Dermis lymphatic vessel endothelial cell (primary cell): ENCODE data around the gene UBL7. TPM values are rescaled to one million over a fixed set of nuclear protein-coding genes. Genes with fewer than 3 reads are reported as not detected.

Source experiments
- total RNA-seq: library from RNA; depleted of rRNA; stranded (reverse); fragments of >200 nt; gene quantifications from 2 replicates; pipeline ENCODE4 v1.2.1, GENCODE V29; 2014

UBL7 gene
- total RNA-seq, result 24.7 and 29.8 TPM in 2 replicates

DNA sequence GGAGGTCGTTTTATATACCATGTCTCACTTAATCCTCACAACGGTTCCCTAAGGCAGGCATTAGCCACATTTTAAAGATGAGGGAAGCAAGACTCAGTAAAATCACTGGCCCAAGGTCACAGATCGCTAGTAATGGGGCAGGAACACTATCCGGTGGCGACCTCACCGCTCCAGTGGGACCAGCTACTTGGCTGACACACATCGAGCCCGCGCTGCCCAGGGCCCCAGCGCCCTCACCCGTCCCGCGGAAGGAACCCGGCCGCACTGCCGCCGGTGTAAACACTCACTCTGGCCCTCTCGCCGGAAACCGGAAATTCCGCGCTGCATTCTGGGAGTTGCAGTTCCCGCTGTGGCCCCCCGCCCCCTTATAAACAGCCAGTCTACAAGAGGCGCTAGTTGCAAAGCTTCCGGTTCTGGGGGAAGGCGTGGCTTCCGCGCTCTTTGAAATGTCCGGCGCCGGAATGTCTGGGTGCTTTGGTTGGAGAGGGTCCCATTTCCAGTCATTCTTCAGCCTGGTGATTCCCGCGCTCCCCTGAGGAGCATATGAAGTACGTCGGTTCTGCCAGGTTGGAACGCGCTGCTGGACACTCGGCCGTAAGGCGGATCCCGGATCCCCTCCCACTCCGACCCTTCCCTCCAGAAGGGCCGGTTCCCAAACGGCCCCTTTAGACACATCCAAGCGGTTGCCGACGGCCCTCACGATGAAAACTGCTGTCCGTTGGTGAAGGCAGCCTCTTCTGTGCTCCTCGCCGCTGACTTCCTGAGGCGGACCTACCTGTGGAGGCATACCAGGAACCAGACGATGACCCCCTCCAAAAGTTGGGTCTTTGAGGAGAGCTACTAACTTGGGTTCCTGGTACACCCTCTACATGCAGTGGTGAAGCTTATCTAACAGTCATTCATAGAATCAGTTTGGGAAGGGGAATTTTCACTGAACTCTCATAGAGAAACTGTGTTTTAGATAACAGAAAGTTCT, at the start of gene UBL7:
UBL7 (minus strand) TSS at position 290 of the 976 bp plus-strand sequence. CDS start 2,293 bp downstream, outside the sequence.

GRCh38 chr15:74433592-74434262, 27.2 kb downstream of the UBL7 start, which contains the start of gene SEMA7A:
SEMA7A (minus strand) TSS chr15:74433958; CDS start chr15:74433918, 40 bp downstream.

Other genes starting within 250 kb of the UBL7 start
- gene CCDC33, start 224.8 kb downstream of the UBL7 start, total RNA-seq, result not detected in 2 replicates
- not detected in 2 replicates for gene CYP11A1, start 93.5 kb downstream of the UBL7 start, total RNA-seq
- gene SEMA7A, start 27.2 kb downstream of the UBL7 start, total RNA-seq, result 0.54 and 0.60 TPM in 2 replicates
- gene ARID3B, start 80.1 kb upstream of the UBL7 start, total RNA-seq, result 2.2 and 2.9 TPM in 2 replicates
- gene CLK3, start 154.7 kb upstream of the UBL7 start, total RNA-seq, result 45.5 and 48.5 TPM in 2 replicates
- gene EDC3, start 234.9 kb upstream of the UBL7 start, total RNA-seq, result 17.9 and 19.4 TPM in 2 replicates